Erythroblast (primary cell): ENCODE measurements around the gene TSHZ2.

ENCODE experiments used
- GATA1 ChIP-seq: IDR thresholded peaks from 2 replicates; pipeline ENCODE4 v1.6.1; 2011; ENCODE audit warnings: low read depth, mild to moderate bottlenecking, control low read depth, low read length, moderate library complexity
- POLR2A ChIP-seq: IDR thresholded peaks from 2 replicates; pipeline ENCODE4 v1.6.1; 2011; ENCODE audit warnings: mild to moderate bottlenecking, low read length

- no peak for TF ChIP-seq POLR2A
- no peak for TF ChIP-seq GATA1
Measured at GRCh38 chr20:53201588-53201987, 229.4 kb downstream of the TSHZ2 start.
